ENCODE results near the gene C1orf56. TPM values are rescaled to one million over a fixed set of nuclear protein-coding genes. Genes with fewer than 3 reads are reported as not detected.
A peak's percentile ranks its signal among the peaks of the same experiment; 100 is the strongest.
"Not testable (repeated sequence)": the region's sequence is repeated elsewhere in the genome, so short reads cannot be mapped to it uniquely, and the experiment has no call there.

Gene C1orf56
- total RNA-seq, 1 experiment from 2014 or later = 2.0 TPM

DNA sequence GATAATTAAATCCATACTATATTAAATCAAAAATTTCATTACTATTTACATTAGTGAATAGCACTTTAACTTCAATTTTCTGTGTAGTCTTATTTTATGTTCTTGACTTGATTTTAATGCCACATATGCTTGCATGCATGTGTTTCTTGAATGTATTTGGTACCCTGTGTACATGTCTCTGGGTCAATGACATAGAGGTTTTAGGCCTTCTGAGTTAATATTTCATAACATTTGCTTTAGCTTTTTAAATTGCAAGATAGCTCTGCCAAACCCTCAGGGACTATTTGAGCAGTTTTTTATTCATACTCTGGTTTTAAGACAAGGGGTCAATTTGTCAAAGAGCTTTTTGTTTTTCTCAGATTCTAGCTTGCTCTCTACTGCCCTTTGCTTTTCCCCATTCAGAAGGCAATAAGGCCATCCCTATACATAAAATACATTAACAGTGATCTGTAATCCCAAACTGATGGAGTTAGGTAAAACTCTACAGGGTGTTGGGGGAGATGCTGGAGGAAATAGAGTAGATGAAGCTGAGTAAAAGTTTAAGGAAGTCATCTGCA is 17.6 kb downstream of the C1orf56 start:
- no peak overlapping the region for H3K4me3 ChIP-seq
- H3K4me1 ChIP-seq = no peaks in the 10 kb centered on the region
- H3K9me3 ChIP-seq (replicated peaks) = no peaks in the 10 kb centered on the region
- peaks cover 12% of the 10 kb centered on the region; the same call in 1 of the 2 replicates for H3K36me3 ChIP-seq
- H3K27ac ChIP-seq = no peak overlapping the region
- no peak for DNase-seq
- H3K27me3 ChIP-seq = no peaks in the 10 kb centered on the region

DNA sequence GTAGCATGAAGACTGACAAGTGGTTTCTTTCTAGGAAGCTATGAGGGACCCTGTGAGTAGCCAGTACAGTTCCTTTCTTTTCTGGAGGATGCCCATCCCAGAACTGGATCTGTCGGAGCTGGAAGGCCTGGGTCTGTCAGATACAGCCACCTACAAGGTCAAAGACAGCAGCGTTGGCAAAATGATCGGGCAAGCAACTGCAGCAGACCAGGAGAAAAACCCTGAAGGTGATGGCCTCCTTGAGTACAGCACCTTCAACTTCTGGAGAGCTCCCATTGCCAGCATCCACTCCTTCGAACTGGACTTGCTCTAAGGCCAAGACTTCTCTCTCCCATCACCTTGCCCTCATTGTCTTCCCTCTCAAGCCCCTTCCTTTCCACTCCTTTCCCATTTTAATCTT is 19.6 kb downstream of the C1orf56 start:
- no peaks in the 10 kb centered on the region for H3K9me3 ChIP-seq (replicated peaks)
- H3K4me3 ChIP-seq = no peak overlapping the region
- H3K27ac ChIP-seq = no peak overlapping the region
- DNase-seq = no peak
- H3K36me3 ChIP-seq = peaks cover 12% of the 10 kb centered on the region; the same call in 1 of the 2 replicates
- peaks cover 5% of the 10 kb centered on the region; the same call in 1 of the 2 replicates for H3K4me1 ChIP-seq
- no peaks in the 10 kb centered on the region for H3K27me3 ChIP-seq

DNA sequence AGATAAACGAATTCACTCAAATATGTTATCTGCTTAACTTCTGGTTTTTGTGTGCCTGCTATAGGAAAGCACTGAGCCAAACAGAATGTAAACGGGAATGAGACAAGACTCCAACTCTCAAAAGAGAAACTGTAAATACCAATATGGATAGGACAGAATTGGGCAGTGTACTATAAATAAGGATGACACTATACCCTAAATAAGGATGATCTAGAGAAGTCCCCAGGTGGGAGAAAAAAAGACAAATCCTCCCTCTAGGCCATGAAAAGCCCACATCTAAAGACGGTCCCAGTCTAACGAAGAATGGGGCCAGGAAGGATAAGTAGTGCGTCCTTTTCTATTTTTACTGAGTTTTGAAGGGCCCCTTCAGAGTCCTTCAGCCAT is 21.5 kb downstream of the C1orf56 start:
- H3K4me1 ChIP-seq = peaks cover 5% of the 10 kb centered on the region; the same call in 1 of the 2 replicates
- no peak overlapping the region for H3K27ac ChIP-seq
- no peak overlapping the region for H3K4me3 ChIP-seq
- no peaks in the 10 kb centered on the region for H3K27me3 ChIP-seq
- H3K36me3 ChIP-seq = peaks cover 9% of the 10 kb centered on the region; the same call in 1 of the 2 replicates
- no peak for DNase-seq
- no peaks in the 10 kb centered on the region for H3K9me3 ChIP-seq (replicated peaks)

DNA sequence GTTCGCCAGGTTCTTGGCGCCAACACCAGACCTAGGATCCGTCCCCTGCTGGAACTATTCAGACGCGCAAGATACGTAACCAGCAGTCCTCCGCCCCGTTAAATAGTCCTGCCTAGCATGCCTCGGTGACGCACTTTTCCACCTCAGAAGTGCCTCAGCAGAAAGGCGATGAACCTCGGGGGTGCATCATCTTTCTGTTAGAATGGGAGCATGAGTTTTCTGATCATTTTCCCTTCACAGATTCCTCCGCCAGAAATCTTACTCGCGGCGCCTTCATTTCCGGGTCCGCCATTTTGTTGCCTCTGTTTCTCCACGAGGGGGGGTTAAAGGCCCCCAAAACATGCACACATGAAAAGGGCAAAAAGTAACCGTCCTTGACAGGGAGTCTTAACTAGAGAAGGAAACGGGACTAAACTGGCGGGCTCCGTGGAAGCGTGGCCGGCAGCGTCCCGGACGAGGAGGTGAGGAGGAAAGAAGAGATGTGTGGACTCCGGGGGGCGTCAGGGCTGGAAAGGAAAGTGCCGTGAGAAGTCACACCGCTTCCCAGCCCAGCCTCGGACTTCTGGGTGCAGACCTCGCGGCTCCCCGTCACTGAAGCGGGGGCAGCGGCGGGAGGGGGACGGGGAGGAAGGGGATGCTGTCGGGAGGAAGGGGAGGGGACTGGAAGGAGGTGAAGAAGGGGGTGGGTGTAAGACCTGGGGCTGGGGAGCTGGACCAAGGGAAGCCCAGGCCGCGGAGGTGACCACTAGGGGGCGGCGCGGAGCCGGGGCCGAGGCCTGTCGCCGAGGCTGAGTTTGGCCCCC is 23.1 kb downstream of the C1orf56 start, which contains the start of gene GABPB2:
GABPB2 (plus strand) TSS at position 288 of the 803 bp plus-strand sequence. CDS start 17,429 bp downstream, outside the sequence.
- DNase-seq = peak; percentile 92
- H3K27me3 ChIP-seq = no peaks in the 10 kb centered on the region

DNA sequence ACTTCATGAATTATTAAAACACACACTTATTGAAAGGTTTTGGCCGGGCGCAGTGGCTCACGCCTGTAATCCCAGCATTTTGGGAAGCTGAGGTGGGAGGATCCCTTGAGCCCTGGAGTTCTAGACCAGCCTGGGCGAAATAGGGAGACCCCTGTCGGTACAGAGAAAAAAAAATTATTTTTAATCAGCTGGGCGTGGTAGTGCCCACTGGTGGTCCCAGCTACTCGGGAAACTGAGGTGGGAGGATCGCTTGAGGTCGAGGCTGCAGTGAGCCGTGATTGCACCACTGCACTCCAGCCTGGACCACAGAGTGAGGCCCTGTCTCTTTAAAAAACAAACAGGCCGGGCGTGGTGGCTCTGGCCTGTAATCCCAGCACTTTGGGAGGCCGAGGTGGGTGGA is 24.7 kb downstream of the C1orf56 start:
- no peaks in the 10 kb centered on the region for H3K9me3 ChIP-seq (replicated peaks)
- H3K36me3 ChIP-seq = peaks cover 9% of the 10 kb centered on the region; the same call in 1 of the 2 replicates
- H3K4me1 ChIP-seq = peaks cover 5% of the 10 kb centered on the region; the same call in 1 of the 2 replicates
- H3K27me3 ChIP-seq = no peaks in the 10 kb centered on the region
- H3K27ac ChIP-seq = no peak overlapping the region
- DNase-seq = no peak
- no peak overlapping the region for H3K4me3 ChIP-seq

More for the DNA sequence above, 23.1 kb downstream of the C1orf56 start, which contains the start of gene GABPB2:
- Histone ChIP-seq H3K27ac (peak within 1 kb of the TSS; percentile 91), H3K4me3 (peak within 1 kb of the TSS; percentile 69), H3K9me3 (replicated peaks) (no peaks in the 10 kb centered on the region), H3K36me3 (peaks cover 9% of the 10 kb centered on the region; the same call in 1 of the 2 replicates), H3K4me1 (peaks cover 5% of the 10 kb centered on the region; the same call in 1 of the 2 replicates)

DNA sequence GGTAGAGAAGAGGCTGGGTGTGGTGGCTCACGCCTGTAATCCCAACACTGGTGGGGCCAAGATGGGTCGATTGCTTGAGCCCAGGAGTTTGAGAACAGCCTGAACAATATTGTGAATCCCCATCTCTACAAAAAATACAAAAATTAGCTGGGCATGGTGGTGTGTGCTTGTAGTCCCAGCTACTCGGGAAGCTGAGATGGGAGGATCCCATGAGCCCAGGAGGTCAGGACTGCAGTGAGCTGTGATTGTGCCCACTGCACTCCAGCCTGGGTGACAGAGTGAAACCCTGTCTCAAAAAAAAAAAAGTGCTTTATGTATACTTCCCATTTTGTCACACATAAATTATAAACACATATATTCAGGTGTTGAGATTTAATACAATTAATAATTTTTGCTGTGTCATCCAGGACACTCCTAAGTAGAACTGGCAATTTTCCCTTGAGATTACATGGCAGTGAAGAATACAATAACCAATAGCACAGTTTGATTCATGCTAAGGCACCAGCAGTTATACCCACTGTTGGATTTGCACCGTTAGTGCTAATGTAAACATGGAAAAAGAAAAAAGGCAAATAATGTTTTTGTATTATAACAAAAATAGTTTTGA is 38.5 kb downstream of the C1orf56 start:
- no peak overlapping the region for H3K27ac ChIP-seq
- no peaks in the 10 kb centered on the region for H3K4me1 ChIP-seq
- no peak overlapping the region for H3K4me3 ChIP-seq
- H3K27me3 ChIP-seq = no peaks in the 10 kb centered on the region
- DNase-seq = no peak
- no peaks in the 10 kb centered on the region for H3K9me3 ChIP-seq (replicated peaks)
- H3K36me3 ChIP-seq = no peaks in the 10 kb centered on the region

DNA sequence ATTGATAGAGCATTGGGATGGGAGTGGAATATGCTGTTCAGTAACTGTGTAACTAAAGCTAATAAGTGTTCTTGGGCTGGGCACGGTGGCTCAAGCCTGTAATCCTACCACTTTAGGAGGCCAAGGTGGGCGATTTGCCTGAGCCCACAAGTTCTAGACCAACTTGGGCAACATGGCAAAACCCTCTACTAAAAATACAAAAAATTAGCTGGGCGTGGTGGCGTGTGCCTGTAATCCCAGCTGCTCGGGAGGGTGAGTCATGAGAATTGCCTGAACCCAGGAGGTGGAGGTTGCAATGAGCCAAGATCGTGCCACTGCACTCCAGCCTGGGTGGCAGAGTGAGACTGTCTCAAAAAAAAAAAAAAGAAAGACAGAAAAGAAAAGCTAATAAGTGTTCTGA is 49.9 kb downstream of the C1orf56 start:
- not testable (repeated sequence) for DNase-seq

DNA sequence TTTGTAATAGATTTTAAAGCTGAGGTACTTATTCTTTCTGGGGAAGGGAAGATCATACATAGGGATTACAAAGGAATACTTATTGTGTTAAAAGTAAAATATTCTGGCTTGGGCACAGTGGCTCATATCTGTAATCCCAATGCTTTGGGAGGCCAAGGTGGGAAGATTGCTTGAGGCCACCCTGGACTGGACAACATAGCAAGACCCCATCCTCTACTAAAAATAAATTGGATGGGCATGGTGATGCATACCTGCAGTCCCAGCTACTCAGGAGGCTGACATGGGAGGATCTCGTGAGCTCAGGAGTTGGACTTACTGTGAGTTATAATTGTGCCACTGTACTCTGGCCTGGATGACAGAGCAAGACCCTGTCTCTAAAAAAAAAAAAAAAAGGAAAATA is 50.6 kb downstream of the C1orf56 start:
- DNase-seq = no peak
- H3K27ac ChIP-seq = no peak overlapping the region

More for the DNA sequence above, 49.9 kb downstream of the C1orf56 start:
- H3K4me1 ChIP-seq; H3K4me3 ChIP-seq; H3K27ac ChIP-seq; H3K27me3 ChIP-seq; H3K36me3 ChIP-seq; H3K9me3 ChIP-seq (replicated peaks): not testable (repeated sequence)

More for the DNA sequence above, 50.6 kb downstream of the C1orf56 start:
- Histone ChIP-seq H3K4me1 (no peaks in the 10 kb centered on the region), H3K27me3 (no peaks in the 10 kb centered on the region), H3K4me3 (no peak overlapping the region), H3K36me3 (no peaks in the 10 kb centered on the region), H3K9me3 (replicated peaks) (no peaks in the 10 kb centered on the region)

Other genes with a start within 250 kb of the C1orf56 start
- gene CTSK, start 239.5 kb upstream of the C1orf56 start, total RNA-seq (2014; rRNA removed; shearing (Covaris generic)) = 0.97 and 1.3 TPM in 2 replicates
- gene ARNT, start 171.2 kb upstream of the C1orf56 start, total RNA-seq (2014; rRNA removed; shearing (Covaris generic)) = 25.4 and 26.0 TPM in 2 replicates
- not detected in 2 replicates for gene CTXND2, start 160.6 kb upstream of the C1orf56 start, total RNA-seq (2014; rRNA removed; shearing (Covaris generic))
- gene SETDB1, start 121.4 kb upstream of the C1orf56 start, total RNA-seq (2014; rRNA removed; shearing (Covaris generic)) = 42.8 and 46.2 TPM in 2 replicates
- gene CERS2, start 72.9 kb upstream of the C1orf56 start, total RNA-seq (2014; rRNA removed; shearing (Covaris generic)) = 87.3 and 95.2 TPM in 2 replicates
- gene ANXA9, start 65.5 kb upstream of the C1orf56 start, total RNA-seq (2014; rRNA removed; shearing (Covaris generic)) = not detected in 2 replicates
- 2.0 and 2.5 TPM in 2 replicates for gene MINDY1, start 40.8 kb upstream of the C1orf56 start, total RNA-seq (2014; rRNA removed; shearing (Covaris generic))
- 15.0 and 17.4 TPM in 2 replicates for gene PRUNE1, start 39.3 kb upstream of the C1orf56 start, total RNA-seq (2014; rRNA removed; shearing (Covaris generic))
- gene BNIPL, start 11.2 kb upstream of the C1orf56 start, total RNA-seq (2014; rRNA removed; shearing (Covaris generic)) = 0.22 and 0.56 TPM in 2 replicates
- 42.2 and 48.3 TPM in 2 replicates for gene CDC42SE1, start 11.9 kb downstream of the C1orf56 start, total RNA-seq (2014; rRNA removed; shearing (Covaris generic))
- gene MLLT11, start 12.6 kb downstream of the C1orf56 start, total RNA-seq (2014; rRNA removed; shearing (Covaris generic)) = 14.9 and 15.7 TPM in 2 replicates
- 3.0 and 3.2 TPM in 2 replicates for gene GABPB2, start 23.0 kb downstream of the C1orf56 start, total RNA-seq (2014; rRNA removed; shearing (Covaris generic))
- gene SEMA6C, start 98.9 kb downstream of the C1orf56 start, total RNA-seq (2014; rRNA removed; shearing (Covaris generic)) = 11.2 and 12.5 TPM in 2 replicates
- not detected in 2 replicates for gene TNFAIP8L2, start 108.9 kb downstream of the C1orf56 start, total RNA-seq (2014; rRNA removed; shearing (Covaris generic))
- gene LYSMD1, start 118.2 kb downstream of the C1orf56 start, total RNA-seq (2014; rRNA removed; shearing (Covaris generic)) = 13.4 and 15.8 TPM in 2 replicates
- gene SCNM1, start 118.4 kb downstream of the C1orf56 start, total RNA-seq (2014; rRNA removed; shearing (Covaris generic)) = 48.9 and 57.8 TPM in 2 replicates
- not detected in 2 replicates for gene TMOD4, start 128.2 kb downstream of the C1orf56 start, total RNA-seq (2014; rRNA removed; shearing (Covaris generic))
- 49.4 and 55.2 TPM in 2 replicates for gene VPS72, start 142.4 kb downstream of the C1orf56 start, total RNA-seq (2014; rRNA removed; shearing (Covaris generic))
- 85.0 and 99.3 TPM in 2 replicates for gene PIP5K1A, start 150.8 kb downstream of the C1orf56 start, total RNA-seq (2014; rRNA removed; shearing (Covaris generic))
- 130 and 132 TPM in 2 replicates for gene PSMD4, start 207.0 kb downstream of the C1orf56 start, total RNA-seq (2014; rRNA removed; shearing (Covaris generic))
- gene ZNF687, start 234.5 kb downstream of the C1orf56 start, total RNA-seq (2014; rRNA removed; shearing (Covaris generic)) = 16.1 and 17.6 TPM in 2 replicates